Endothelial cell of umbilical vein (primary cell): ENCODE results near the gene TAAR8.

Experiments
- EZH2 ChIP-seq: IDR thresholded peaks from 2 replicates; pipeline ENCODE4 v1.6.1; 2012; ENCODE audit warnings: borderline replicate concordance, low read depth, mild to moderate bottlenecking, moderate library complexity, low read length, inconsistent platforms; ENCODE audit not compliant: severe bottlenecking
- GATA2 ChIP-seq: IDR thresholded peaks from 2 replicates; pipeline ENCODE4 v1.7.0; 2011; ENCODE audit warnings: low read depth, mild to moderate bottlenecking, moderate library complexity, mixed read lengths, low read length; ENCODE audit not compliant: insufficient read length, insufficient read depth
- POLR2A ChIP-seq: IDR thresholded peaks from 2 replicates; pipeline ENCODE4 v1.6.1; 2012; ENCODE audit warnings: low read depth, mild to moderate bottlenecking, control low read depth, low read length
- POLR2AphosphoS5 ChIP-seq: IDR thresholded peaks from 2 replicates; pipeline ENCODE4 v1.6.1; 2012; ENCODE audit warnings: low read depth, mild to moderate bottlenecking, control low read depth, low read length, moderate library complexity; ENCODE audit not compliant: insufficient read depth
- TF ChIP-seq, protein P1 (sequence below), 2 donors: IDR thresholded peaks; 1 replicate in 1 of 2; 2 replicates in 1 of 2; pipeline ENCODE4 v1.5.1; 2011; ENCODE audit warnings: low read length in 2 of 2, mild to moderate bottlenecking in 2 of 2, moderate library complexity in 2 of 2, control low read depth in 1 of 2, inconsistent platforms in 1 of 2, low read depth in 1 of 2; ENCODE audit not compliant: insufficient read depth in 1 of 2; ENCODE audit errors: extremely low read depth in 1 of 2
- TF ChIP-seq, protein P2 (sequence below): IDR thresholded peaks from 2 replicates; pipeline ENCODE4 v1.6.1; 2011; ENCODE audit not compliant: insufficient read depth, insufficient read length

- TF ChIP-seq EZH2 (no peak), POLR2AphosphoS5 (no peak), POLR2A (no peak), GATA2 (no peak)
- TF ChIP-seq, protein P1, sequence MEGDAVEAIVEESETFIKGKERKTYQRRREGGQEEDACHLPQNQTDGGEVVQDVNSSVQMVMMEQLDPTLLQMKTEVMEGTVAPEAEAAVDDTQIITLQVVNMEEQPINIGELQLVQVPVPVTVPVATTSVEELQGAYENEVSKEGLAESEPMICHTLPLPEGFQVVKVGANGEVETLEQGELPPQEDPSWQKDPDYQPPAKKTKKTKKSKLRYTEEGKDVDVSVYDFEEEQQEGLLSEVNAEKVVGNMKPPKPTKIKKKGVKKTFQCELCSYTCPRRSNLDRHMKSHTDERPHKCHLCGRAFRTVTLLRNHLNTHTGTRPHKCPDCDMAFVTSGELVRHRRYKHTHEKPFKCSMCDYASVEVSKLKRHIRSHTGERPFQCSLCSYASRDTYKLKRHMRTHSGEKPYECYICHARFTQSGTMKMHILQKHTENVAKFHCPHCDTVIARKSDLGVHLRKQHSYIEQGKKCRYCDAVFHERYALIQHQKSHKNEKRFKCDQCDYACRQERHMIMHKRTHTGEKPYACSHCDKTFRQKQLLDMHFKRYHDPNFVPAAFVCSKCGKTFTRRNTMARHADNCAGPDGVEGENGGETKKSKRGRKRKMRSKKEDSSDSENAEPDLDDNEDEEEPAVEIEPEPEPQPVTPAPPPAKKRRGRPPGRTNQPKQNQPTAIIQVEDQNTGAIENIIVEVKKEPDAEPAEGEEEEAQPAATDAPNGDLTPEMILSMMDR (IDR thresholded peaks at IDR 0.05; ENCODE audit: extremely low read depth in 1 of 2, insufficient read depth in 1 of 2, low read depth in 1 of 2, low read length in 2 of 2): no peak
- TF ChIP-seq, protein P2, sequence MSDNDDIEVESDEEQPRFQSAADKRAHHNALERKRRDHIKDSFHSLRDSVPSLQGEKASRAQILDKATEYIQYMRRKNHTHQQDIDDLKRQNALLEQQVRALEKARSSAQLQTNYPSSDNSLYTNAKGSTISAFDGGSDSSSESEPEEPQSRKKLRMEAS: no peak
Observed at GRCh38 chr6:132537977-132538376, 14.5 kb upstream of the TAAR8 start, which contains the start of gene TAAR9.
